Mucosa of rectum (tissue), 2 donors: ENCODE results near the gene CHRM3.

Experiments used
- H3K27ac ChIP-seq, 2 donors: one replicate each; pipeline ENCODE4 v1.7.0; 2013; ENCODE audit warnings: inconsistent platforms in 2 of 2, low read depth in 2 of 2, low read length in 2 of 2
- H3K27me3 ChIP-seq, 2 donors: one replicate each; pipeline ENCODE4 v1.7.0; 2013; ENCODE audit warnings: low read length in 2 of 2; ENCODE audit not compliant: control insufficient read depth in 2 of 2, insufficient read depth in 2 of 2
- H3K36me3 ChIP-seq, 2 donors: one replicate each; pipeline ENCODE4 v1.7.0; 2013; ENCODE audit warnings: low read length in 2 of 2; ENCODE audit not compliant: control insufficient read depth in 2 of 2, insufficient read depth in 2 of 2
- H3K4me1 ChIP-seq, 2 donors: one replicate each; pipeline ENCODE4 v1.7.0; 2013; ENCODE audit warnings: low read length in 2 of 2, mild to moderate bottlenecking in 1 of 2; ENCODE audit not compliant: control insufficient read depth in 2 of 2, insufficient read depth in 2 of 2
- H3K4me3 ChIP-seq, 2 donors: one replicate each; pipeline ENCODE4 v1.7.0; 2013; ENCODE audit warnings: low read length in 2 of 2
- H3K9ac ChIP-seq, 2 donors: one replicate each; pipeline ENCODE4 v1.7.0; 2013; ENCODE audit warnings: low read length in 2 of 2, low read depth in 1 of 2, mild to moderate bottlenecking in 1 of 2
- H3K9me3 ChIP-seq, 2 donors: one replicate each; pipeline ENCODE4 v1.7.0; 2013; ENCODE audit warnings: low read length in 2 of 2; ENCODE audit not compliant: control insufficient read depth in 2 of 2
- donor health status: healthy.
- donor health status: Normal muscosa, but diverticular disease.

The CHRM3 gene

DNA sequence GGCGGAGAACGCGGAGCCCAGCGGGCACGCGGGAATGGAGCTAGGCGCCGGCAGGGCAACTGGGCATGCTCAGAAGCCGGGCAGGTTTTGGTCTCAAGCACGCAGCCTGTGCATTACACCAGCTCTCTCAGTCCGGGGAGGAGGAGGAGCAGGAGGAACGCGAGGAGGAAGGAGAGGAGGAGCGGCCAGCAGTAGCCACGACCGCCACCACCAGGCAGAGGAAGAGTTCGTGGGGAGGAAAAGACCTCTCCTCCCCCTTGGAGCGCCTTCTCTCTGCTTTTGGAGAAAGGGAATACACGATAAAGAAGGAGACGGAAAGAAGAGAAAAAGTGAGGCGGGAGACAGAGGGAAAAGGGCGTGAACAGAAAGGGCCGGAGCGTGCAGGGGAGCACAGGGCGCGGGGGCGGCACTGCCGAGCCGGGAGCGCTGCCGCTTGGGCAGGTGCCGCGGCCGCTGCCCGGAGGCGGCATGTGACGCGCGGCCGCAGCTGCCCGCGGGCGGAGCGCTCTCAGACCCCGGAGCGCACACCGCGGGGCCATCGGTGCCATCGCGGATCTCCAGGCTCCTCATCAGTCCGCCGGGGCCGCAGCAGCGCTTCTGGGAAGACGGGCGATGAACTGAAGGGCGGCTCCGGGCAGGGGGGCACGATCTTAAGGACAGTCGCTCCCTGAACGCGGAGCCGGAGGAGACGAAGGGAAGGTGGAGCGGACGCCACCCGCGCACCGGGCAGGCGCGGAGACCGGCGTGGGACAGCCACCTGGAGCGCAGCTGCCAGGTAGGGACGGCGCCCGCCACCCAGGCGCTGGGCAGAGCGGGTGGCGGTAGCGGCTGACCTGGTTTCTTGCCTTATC lies at the start of gene CHRM3:
Gene CHRM3, plus strand, starts transcription at position 116 of the 851 bp plus-strand sequence. CDS start 520,884 bp downstream, outside the sequence.
- Histone ChIP-seq H3K4me3 (peak within 1 kb of the TSS; percentile 77 to 79), H3K9ac (peak within 1 kb of the TSS; percentile 34 to 65), H3K27me3 (no peaks in the 10 kb centered on the region), H3K4me1 (peaks cover 3 to 6% of the 10 kb centered on the region in 2 donors), H3K27ac (peak within 1 kb of the TSS; percentile 54 to 61), H3K36me3 (no peaks in the 10 kb centered on the region), H3K9me3 (no peaks in the 10 kb centered on the region)

DNA sequence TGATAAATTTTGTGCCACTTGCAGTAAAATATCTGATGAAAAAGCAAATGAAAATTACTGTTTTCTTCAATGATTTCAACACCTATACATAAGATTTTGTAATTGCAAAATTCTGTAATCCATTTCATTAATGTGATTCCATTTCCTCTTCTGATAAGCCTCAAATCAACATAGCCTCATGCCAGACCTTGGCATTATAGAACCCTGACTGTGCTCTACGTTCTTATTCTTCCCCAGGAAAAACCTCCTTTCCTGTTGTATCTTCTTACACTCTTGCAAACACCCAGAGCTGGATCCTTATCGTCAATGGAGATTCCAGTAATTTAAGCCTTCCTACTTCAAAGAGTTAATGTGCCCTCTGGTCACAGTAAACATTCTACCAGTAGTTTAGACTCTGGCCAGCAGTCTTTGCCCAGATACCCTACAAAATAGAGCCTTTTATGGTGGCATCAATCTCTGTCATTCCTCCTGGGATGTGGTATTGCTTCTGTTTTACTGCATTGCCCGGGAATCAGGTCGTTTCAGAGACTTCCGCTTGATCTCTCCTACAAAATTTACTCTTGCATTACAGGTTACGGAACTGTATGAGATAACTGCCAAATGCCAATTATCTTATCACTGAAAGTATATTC lies 48.5 kb upstream of the CHRM3 start:
- H3K4me1 ChIP-seq, result peaks cover 0 to 3% of the 10 kb centered on the region in 2 donors
- H3K27ac ChIP-seq, result no peak overlapping the region
- H3K36me3 ChIP-seq, result no peaks in the 10 kb centered on the region
- H3K27me3 ChIP-seq, result no peaks in the 10 kb centered on the region
- no peak overlapping the region for H3K9ac ChIP-seq
- H3K9me3 ChIP-seq, result no peaks in the 10 kb centered on the region
- no peak overlapping the region for H3K4me3 ChIP-seq

DNA sequence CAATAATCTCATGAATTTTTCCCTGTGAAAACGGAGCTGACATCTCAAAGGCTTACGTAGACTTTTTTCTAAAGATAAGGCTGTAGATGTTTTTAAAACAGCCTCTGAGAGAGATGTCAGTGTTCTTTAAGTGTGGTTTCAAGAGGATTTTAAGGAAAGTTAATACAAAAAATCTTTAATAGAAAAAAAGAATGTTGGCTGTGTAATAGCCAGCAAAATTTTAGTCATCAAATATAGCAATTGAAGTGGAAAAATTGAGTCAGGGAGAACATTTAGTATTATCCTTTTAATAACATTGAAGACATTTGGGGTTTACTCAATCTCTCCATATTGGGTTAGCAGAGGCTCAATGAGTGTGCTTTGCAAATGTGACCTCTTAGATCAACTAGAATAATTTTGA lies 38.6 kb upstream of the CHRM3 start:
- Histone ChIP-seq H3K27me3 (no peaks in the 10 kb centered on the region), H3K9me3 (no peaks in the 10 kb centered on the region), H3K4me3 (no peak overlapping the region), H3K27ac (no peak overlapping the region), H3K4me1 (no peaks in the 10 kb centered on the region), H3K36me3 (no peaks in the 10 kb centered on the region), H3K9ac (no peak overlapping the region)

DNA sequence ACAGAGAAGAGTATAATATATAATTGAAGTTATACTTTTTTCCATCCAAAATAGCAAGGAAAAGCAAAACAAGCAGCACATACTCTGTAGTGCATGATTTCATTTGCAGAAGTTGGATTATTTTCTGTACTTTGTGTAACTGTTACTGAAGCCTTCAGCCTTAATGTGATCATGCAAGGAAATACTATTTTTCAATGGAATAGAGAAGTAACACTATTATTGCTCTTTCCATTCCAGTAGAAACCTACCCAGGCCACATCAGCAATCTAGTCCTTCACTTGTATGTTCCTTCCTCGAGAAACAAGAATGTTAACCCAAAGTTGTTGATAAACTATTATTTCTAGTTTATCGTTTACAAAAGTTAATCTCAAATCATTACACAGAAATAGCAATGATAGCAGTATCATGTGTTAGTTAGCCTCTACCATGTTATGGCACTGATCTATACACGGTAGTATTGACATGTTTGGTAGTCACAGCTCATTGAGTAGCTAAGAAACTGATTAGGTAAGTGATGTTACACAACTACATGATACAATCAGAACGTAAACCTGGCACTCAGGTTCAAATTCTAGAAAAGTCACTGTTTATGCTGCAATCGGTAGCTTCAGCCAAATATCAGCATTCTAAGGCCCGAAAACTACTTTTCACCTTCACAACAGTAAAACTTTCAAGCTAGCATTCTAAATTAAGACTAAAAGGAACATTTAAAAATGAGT lies 37.6 kb upstream of the CHRM3 start:
- no peaks in the 10 kb centered on the region for H3K36me3 ChIP-seq
- H3K9me3 ChIP-seq, result no peaks in the 10 kb centered on the region
- H3K4me3 ChIP-seq, result no peak overlapping the region
- H3K4me1 ChIP-seq, result no peaks in the 10 kb centered on the region
- H3K27me3 ChIP-seq, result no peaks in the 10 kb centered on the region
- no peak overlapping the region for H3K27ac ChIP-seq
- H3K9ac ChIP-seq, result no peak overlapping the region

DNA sequence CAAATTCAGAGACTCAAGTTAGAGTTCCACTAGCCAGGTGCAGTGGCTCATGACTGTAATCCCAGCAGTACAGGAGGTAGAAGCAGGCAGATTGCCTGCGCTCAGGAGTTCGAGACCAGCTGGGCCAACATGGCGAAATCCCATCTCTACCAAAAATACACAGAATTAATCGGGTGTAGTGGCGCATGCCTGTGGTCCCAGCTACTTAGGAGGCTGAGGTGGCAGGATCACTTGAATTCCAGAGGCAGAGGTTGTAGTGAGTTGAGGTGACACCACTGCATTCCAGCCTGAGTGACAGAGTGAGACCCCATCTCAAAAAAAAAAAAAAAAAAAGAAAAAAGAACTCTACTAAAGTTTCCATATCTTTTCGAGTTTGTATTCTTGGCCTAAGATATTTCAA lies 36.7 kb upstream of the CHRM3 start:
- Histone ChIP-seq H3K27ac (no peak overlapping the region), H3K27me3 (no peaks in the 10 kb centered on the region), H3K9ac (no peak overlapping the region), H3K4me1 (no peaks in the 10 kb centered on the region), H3K9me3 (no peaks in the 10 kb centered on the region), H3K4me3 (no peak overlapping the region), H3K36me3 (no peaks in the 10 kb centered on the region)

DNA sequence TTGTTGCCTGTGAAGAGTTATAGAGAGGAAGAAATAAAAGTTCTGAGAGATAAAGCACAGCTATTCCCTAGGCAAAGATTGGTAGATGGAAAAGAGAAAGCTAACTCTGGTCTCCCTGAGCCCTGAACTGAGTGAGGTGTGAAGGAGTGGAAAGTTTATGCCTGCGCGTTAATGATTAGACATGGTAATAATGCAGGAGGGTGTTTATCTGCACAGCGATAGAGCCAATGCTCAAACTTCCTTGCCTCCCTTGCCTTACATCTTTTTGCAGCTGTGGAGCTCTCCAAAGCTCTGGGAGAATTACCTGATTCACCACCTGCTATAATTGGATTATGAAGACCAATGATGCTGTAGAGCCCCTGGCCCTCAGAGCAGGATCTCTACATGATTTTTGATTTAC lies 32.8 kb upstream of the CHRM3 start:
- Histone ChIP-seq H3K9me3 (no peaks in the 10 kb centered on the region), H3K27ac (peak overlapping the region; percentile 35 to 70), H3K4me3 (no peak overlapping the region), H3K4me1 (no peaks in the 10 kb centered on the region), H3K36me3 (no peaks in the 10 kb centered on the region), H3K9ac (no peak overlapping the region), H3K27me3 (no peaks in the 10 kb centered on the region)

DNA sequence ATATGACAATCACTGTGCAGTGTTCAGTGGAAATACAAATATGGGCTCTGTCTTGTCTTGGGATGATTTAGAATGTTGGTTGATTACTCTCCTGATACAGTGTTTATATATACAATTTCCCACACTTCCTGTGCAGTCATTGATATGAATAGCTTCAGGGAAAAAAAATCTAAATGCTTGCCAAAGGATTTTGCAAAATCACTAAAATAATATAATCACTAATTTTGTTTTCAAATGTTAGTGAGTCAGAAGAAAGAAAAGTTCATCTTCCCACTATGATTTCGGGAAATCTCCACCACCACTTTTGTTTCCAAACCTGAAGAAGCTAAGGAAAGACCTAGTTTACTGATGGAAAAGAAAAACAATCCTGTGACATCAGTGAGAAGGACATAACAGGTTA lies 32.1 kb upstream of the CHRM3 start:
- no peak overlapping the region for H3K27ac ChIP-seq
- no peak overlapping the region for H3K4me3 ChIP-seq
- no peaks in the 10 kb centered on the region for H3K27me3 ChIP-seq
- no peaks in the 10 kb centered on the region for H3K36me3 ChIP-seq
- H3K9me3 ChIP-seq, result no peaks in the 10 kb centered on the region
- H3K4me1 ChIP-seq, result no peaks in the 10 kb centered on the region
- H3K9ac ChIP-seq, result no peak overlapping the region

DNA sequence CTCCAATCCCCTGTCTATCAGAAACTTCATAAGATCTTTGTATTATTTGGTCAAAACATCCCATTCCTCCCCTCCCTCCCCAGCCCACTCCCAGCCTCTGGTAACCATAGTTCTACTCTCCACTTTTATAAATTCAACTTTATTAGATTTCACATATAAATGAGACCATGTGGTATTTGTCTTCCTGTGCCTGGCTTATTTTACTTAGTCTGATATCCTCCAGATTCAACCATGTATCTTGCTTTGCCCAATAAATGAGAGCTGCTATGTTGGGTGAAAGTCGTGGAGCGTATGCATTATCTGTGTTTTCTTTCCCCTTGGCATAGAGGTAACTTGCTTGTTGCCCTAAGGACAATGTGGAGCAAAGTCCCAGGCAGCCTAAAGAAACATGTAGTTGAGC lies 28.5 kb upstream of the CHRM3 start:
- no peaks in the 10 kb centered on the region for H3K9me3 ChIP-seq
- H3K36me3 ChIP-seq, result no peaks in the 10 kb centered on the region
- no peak overlapping the region for H3K4me3 ChIP-seq
- H3K27me3 ChIP-seq, result no peaks in the 10 kb centered on the region
- H3K9ac ChIP-seq, result no peak overlapping the region
- no peaks in the 10 kb centered on the region for H3K4me1 ChIP-seq
- no peak overlapping the region for H3K27ac ChIP-seq

DNA sequence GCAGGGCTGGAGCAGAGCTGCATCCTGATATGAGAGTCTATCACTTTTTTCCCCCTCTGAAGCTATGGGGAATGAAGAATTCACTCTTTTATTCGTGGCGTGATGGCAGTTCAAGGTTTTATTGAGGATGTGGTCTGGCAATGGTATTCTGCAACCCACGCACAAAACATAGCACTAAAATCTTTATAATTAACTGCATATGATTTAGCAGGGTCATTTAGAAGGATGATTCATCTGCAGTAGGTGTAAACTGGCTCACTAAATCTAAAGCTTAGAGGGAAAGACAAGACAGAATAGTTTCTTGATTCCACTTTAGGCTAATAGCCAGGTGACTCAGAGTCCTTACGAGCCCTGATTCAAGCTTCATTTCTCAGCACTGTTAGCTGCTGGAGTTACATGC lies 25.0 kb upstream of the CHRM3 start:
- Histone ChIP-seq H3K4me3 (no peak overlapping the region), H3K4me1 (no peaks in the 10 kb centered on the region), H3K9me3 (no peaks in the 10 kb centered on the region), H3K27ac (no peak overlapping the region), H3K36me3 (no peaks in the 10 kb centered on the region), H3K27me3 (no peaks in the 10 kb centered on the region), H3K9ac (no peak overlapping the region)

DNA sequence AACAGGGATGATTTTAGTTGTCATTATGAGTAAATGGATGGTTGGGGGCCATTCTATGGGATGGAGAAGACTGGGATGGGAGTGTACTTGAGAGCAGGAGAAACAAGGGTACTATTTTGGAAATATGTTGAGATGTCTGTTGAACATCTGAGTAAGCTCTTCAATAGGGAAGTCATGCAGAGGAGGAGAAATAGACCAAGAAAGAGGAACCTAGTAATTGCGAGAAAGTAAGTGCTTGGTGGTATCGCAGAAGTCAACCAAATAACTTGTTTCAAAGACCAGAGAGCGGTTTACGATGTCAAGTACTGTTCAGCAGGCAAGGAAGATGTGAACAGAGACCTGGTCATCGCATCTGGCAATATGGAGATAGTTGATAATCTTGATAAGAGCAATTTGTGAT lies 22.4 kb upstream of the CHRM3 start:
- Histone ChIP-seq H3K4me3 (no peak overlapping the region), H3K27me3 (no peaks in the 10 kb centered on the region), H3K4me1 (no peaks in the 10 kb centered on the region), H3K27ac (no peak overlapping the region), H3K9me3 (no peaks in the 10 kb centered on the region), H3K36me3 (no peaks in the 10 kb centered on the region), H3K9ac (no peak overlapping the region)
